Mesodermal cell (in vitro differentiated cells): ENCODE measurements around the gene SIVA1.

Experiments
- H3K27ac ChIP-seq: 2 replicates; pipeline ENCODE4 v1.7.0; 2013; ENCODE audit warnings: mild to moderate bottlenecking, low read depth, low read length, moderate library complexity; ENCODE audit not compliant: severe bottlenecking
- H3K36me3 ChIP-seq: 2 replicates; pipeline ENCODE4 v1.7.1; 2013; ENCODE audit warnings: mild to moderate bottlenecking, low read length, moderate library complexity; ENCODE audit not compliant: control insufficient read depth, insufficient read depth
- H3K4me1 ChIP-seq: one replicate; pipeline ENCODE4 v1.7.1; 2013; ENCODE audit warnings: mild to moderate bottlenecking, low read length; ENCODE audit not compliant: insufficient read depth, control insufficient read depth, poor library complexity, severe bottlenecking
- H3K4me3 ChIP-seq: 2 replicates; pipeline ENCODE4 v1.7.0; 2013; ENCODE audit warnings: low read length, control low read depth, mild to moderate bottlenecking; ENCODE audit not compliant: insufficient read depth, poor library complexity, severe bottlenecking; ENCODE audit errors: extremely low read depth
- H3K9me3 ChIP-seq: 2 replicates; pipeline ENCODE4 v1.7.1; 2013; ENCODE audit warnings: mild to moderate bottlenecking, low read length, moderate library complexity; ENCODE audit not compliant: control insufficient read depth
- whole genome bisulfite sequencing, 2 experiments: methylation state at CpG; one replicate each; pipeline ENCODE4 v1.1.5; 2013; ENCODE audit warnings: missing lambda C conversion rate in 2 of 2; ENCODE audit not compliant: insufficient coverage in 2 of 2; 5-methylcytosine and 5-hydroxymethylcytosine counted together

Gene SIVA1

DNA sequence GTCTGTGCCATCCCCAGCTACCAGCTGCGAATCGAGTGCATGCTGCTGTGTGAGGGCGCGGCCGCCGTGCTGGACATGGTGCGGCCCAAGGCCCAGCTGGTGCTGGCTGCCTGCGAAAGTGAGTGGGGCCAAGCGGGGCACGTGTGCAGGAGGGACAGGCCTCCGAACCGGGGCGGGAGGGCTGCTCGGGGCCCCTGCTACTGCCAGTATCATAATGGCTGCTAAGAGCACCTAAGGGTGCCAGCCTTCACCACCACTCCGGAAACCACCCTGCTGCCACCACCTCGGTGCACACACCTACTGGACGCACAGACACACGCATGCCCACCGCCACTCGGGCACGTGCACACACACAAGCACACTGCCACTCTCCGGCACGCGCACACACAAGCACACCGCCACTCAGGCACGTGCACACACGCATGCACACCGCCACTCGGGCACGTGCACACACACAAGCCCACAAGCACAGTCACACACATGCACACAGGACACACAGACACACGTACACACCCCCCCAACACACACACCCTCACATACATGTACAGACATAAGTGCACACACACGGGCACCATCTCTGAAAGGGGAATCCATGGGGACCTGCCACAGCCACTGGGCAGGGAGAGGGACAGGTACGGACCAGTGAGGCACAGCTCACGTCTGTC lies 42.7 kb upstream of the SIVA1 start:
- peaks cover 55% of the 10 kb centered on the region for H3K36me3 ChIP-seq
- H3K4me3 ChIP-seq = no peak overlapping the region
- H3K27ac ChIP-seq = no peak overlapping the region
- H3K4me1 ChIP-seq = peaks cover 17% of the 10 kb centered on the region
- 91 to 94% methylated on average over 28 to 31 of the region's 34 CpGs for WGBS, 2 experiments
- no peaks in the 10 kb centered on the region for H3K9me3 ChIP-seq

DNA sequence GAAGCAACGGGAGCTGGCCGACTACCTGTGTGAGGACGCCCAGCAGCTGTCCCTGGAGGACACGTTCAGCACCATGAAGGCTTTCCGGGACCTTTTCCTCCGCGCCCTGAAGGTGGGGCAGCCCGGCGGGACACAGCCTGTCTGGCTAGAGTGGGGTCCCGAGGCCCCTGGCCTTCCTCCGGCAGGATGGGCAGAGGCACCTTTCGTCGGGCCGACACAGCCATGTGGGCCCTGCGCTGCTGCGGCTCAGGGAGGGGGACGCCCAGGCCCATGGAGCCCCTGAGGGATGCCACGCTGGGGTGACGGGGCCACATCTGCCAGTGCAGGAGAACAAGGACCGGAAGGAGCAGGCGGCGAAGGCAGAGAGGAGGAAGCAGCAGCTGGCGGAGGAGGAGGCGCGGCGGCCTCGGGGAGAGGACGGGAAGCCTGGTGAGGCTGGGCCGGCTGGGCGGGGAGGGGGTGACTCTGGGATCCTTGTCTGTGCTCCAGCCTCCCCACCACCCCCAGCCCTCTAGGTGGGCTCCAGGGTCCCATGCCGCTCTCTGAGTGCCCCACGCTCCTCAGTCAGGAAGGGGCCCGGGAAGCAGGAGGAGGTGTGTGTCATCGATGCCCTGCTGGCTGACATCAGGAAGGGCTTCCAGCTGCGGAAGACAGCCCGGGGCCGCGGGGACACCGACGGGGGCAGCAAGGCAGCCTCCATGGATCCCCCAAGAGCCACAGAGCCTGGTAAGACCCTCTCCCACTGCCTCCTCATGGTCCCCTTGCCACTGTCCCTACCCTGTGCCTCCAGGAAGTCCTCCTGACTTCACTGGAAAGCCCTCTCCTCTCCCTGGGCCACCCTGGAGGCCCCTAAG lies 39.8 kb upstream of the SIVA1 start:
- WGBS, 2 experiments = 96% methylated on average over 30 to 37 of the region's 40 CpGs
- H3K4me3 ChIP-seq = no peak overlapping the region
- H3K27ac ChIP-seq = no peak overlapping the region
- peaks cover 69% of the 10 kb centered on the region for H3K36me3 ChIP-seq
- H3K4me1 ChIP-seq = peaks cover 13% of the 10 kb centered on the region
- H3K9me3 ChIP-seq = no peaks in the 10 kb centered on the region

DNA sequence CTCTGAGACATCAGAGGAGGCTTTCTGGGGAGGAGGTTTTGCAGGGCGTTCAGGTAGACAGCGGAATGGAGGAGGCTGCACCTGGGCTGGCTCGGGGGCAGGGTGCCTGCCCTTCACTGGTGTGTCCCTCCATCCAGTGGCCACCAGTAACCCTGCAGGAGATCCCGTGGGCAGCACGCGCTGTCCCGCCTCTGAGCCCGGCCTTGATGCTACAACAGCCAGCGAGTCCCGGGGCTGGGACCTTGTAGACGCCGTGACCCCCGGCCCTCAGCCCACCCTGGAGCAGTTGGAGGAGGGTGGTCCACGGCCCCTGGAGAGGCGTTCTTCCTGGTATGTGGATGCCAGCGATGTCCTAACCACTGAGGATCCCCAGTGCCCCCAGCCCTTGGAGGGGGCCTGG lies 38.9 kb upstream of the SIVA1 start:
- H3K4me3 ChIP-seq = no peak overlapping the region
- H3K36me3 ChIP-seq = peaks cover 74% of the 10 kb centered on the region
- peaks cover 5% of the 10 kb centered on the region for H3K4me1 ChIP-seq
- H3K27ac ChIP-seq = no peak overlapping the region
- H3K9me3 ChIP-seq = no peaks in the 10 kb centered on the region
- 96 to 97% methylated on average over 15 to 16 of the region's 16 CpGs for WGBS, 2 experiments

DNA sequence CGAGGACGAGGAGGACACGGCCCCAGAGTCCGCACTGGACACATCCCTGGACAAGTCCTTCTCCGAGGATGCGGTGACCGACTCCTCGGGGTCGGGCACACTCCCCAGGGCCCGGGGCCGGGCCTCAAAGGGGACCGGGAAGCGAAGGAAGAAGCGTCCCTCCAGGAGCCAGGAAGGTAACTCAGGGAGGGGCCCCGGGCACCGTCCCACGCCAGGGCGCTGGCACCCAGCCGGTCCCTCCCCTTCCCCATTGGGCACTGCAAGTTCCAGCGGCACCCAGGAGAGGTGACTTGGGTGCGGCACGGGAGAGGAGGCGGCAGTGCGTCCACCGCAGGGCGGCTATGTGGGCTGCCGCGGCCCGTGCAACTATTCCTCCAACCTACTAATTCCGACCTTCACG lies 38.3 kb upstream of the SIVA1 start:
- peaks cover 74% of the 10 kb centered on the region for H3K36me3 ChIP-seq
- no peaks in the 10 kb centered on the region for H3K9me3 ChIP-seq
- H3K4me3 ChIP-seq = no peak overlapping the region
- no peak overlapping the region for H3K27ac ChIP-seq
- no peaks in the 10 kb centered on the region for H3K4me1 ChIP-seq
- WGBS, 2 experiments = 96 to 99% methylated on average over 30 to 31 of the region's 31 CpGs

DNA sequence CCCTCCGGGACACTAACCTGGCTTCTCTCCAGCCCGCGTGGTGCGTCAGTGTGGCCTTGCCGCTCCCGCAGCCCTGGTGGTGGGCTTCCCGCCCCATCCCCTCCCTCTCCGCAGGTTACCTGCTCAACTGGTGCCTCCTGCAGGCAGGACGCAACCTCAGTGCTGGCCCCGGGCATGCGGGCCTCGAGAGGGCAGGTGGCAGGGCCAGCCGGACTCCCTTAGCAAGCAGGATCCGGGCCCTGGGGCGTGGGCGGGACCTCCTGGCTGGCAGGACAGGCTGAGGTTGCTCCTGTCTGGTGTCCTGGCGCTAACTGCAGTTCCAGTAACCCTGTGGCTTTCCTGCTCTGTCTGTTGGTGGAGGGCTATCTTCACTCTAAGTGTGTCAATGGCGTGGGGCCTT lies 37.5 kb upstream of the SIVA1 start:
- 90 to 93% methylated on average over 15 to 18 of the region's 18 CpGs for WGBS, 2 experiments
- Histone ChIP-seq H3K4me3 (no peak overlapping the region), H3K36me3 (peaks cover 71% of the 10 kb centered on the region), H3K9me3 (no peaks in the 10 kb centered on the region), H3K27ac (no peak overlapping the region), H3K4me1 (no peaks in the 10 kb centered on the region)

DNA sequence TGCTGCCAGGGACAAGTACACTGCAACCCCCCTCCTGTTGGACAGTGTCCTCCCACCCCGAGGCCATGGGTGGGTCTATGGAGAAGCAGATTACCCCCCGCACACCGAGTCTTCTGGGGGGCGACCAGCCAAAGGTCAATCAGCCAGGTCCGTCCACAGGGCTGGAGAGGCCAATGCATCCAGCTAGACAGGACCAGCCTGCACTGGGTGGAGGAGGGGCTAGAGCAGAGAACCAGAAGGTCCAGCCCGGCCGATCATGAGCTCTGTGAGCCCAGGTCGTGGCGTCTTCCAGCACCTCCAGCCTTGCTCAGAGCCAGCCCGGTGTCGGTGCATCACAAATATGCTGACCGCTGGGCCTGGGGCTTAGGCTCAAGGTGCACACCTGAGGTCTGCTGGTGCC lies 37.1 kb upstream of the SIVA1 start:
- Histone ChIP-seq H3K4me1 (no peaks in the 10 kb centered on the region), H3K36me3 (peaks cover 68% of the 10 kb centered on the region), H3K9me3 (no peaks in the 10 kb centered on the region), H3K27ac (no peak overlapping the region), H3K4me3 (no peak overlapping the region)
- 96 to 97% methylated on average over 11 to 12 of the region's 12 CpGs for WGBS, 2 experiments

DNA sequence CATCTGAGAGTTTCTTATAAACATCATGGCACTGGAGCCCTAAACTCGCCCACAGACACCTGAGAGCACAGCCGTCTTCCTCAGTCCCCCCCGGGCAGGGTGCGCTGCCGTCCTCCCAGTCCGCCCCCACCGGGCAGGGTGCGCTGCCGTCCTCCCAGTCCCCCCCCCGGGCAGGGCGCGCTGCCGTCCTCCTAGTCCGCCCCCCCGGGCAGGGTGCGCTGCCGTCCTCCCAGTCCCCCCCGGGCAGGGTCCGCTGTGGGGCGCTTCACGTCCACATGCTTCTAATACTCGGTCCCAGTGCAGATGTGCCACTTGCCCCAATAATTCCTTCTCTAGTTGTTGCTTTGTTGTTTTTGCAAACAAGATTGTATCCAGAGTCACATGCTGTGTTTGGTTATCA lies 35.8 kb upstream of the SIVA1 start:
- H3K4me3 ChIP-seq = no peak overlapping the region
- 92 to 97% methylated on average over 6 to 16 of the region's 22 CpGs for WGBS, 2 experiments
- peaks cover 64% of the 10 kb centered on the region for H3K36me3 ChIP-seq
- peaks cover 8% of the 10 kb centered on the region for H3K4me1 ChIP-seq
- no peaks in the 10 kb centered on the region for H3K9me3 ChIP-seq
- no peak overlapping the region for H3K27ac ChIP-seq

DNA sequence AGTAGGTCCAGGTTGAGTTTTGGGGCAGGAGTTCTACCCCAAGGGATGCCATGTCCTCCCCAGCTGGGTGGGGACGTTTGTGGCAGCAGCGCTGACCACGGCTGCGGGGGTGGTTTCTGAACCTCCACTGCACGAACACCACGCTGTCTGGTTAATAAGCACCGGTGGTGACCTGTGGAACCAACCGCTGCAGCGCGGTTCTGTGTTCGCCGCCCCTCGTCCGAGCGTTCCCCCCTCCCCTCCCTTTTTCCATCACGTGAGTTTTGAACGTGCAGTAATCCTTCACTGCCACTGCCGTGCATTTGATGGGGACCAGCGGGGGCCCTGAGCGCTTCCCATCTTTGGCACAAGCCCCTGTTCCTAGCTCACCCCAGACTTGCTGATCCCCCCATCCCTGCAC lies 35.3 kb upstream of the SIVA1 start:
- Histone ChIP-seq H3K36me3 (peaks cover 59% of the 10 kb centered on the region), H3K4me3 (no peak overlapping the region), H3K27ac (no peak overlapping the region), H3K4me1 (peaks cover 13% of the 10 kb centered on the region), H3K9me3 (no peaks in the 10 kb centered on the region)
- 88 to 92% methylated on average over 18 to 19 of the region's 20 CpGs for WGBS, 2 experiments

DNA sequence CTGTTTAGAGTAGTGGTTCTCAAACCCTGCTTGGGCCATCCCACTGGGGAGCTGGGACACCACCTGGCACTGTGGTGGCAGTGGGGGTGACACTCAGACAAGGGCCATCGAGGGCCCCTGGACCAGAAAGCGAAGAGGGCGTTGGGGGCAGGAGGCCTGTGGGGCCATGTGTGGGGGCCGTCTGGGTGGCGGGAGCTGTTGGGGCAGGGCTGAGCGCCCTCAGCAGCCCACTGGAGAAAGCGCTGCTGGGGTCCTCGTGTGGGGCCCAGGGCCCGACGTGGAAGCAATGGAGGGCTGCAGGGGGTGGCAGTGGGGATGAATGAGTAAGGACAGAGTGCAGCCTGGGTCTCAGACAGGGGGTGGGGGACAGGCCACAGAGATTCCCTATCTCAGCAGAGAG lies 34.8 kb upstream of the SIVA1 start:
- Histone ChIP-seq H3K36me3 (peaks cover 55% of the 10 kb centered on the region), H3K4me1 (peaks cover 17% of the 10 kb centered on the region), H3K4me3 (no peak overlapping the region), H3K27ac (no peak overlapping the region), H3K9me3 (no peaks in the 10 kb centered on the region)
- 98 to 100% methylated on average over 3 to 10 of the region's 10 CpGs for WGBS, 2 experiments

DNA sequence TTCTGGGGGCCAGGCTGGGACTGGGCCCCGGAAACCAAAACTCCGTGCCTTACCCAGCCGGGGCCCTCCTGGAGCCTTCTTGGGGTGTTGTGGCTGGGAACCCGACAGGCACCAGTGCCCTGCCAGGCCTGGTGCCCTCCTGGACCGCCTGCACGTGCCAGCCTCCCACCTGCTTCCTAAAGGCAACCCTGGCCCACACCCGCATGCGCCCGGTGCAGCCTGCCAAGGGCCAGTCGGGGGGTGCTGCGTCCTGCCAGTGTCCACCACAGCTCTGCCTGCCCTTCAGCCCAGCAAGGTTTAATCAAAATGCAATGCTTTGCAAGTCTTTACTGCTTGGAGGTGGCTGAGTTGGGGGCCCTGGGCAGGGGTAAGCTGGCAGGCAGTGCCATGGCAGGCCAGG lies 34.1 kb upstream of the SIVA1 start:
- 91 to 96% methylated on average over 8 to 11 of the region's 11 CpGs for WGBS, 2 experiments
- Histone ChIP-seq H3K4me3 (no peak overlapping the region), H3K27ac (no peak overlapping the region), H3K36me3 (peaks cover 48% of the 10 kb centered on the region), H3K9me3 (no peaks in the 10 kb centered on the region), H3K4me1 (peaks cover 17% of the 10 kb centered on the region)

DNA sequence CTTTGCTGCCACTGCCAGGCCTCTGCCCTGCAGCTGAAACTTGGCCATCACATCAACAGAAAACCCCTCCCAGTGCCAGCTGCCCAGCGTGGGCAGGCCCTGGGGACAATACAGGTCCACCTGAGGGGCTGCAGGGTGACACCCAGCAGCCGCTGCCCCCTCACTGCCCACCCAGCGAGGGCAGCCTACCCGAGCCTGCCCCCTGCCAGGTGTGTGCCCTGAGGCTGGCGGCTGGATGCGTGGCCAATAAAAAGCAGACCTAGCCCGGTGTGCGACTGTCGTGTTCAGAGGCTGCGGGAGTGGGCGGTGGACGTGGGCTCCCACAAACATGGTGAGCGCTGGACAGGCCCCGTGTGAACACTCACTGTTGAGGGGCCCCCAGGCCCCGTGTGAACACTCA lies 33.6 kb upstream of the SIVA1 start:
- Histone ChIP-seq H3K9me3 (no peaks in the 10 kb centered on the region), H3K27ac (no peak overlapping the region), H3K36me3 (peaks cover 43% of the 10 kb centered on the region), H3K4me1 (peaks cover 17% of the 10 kb centered on the region), H3K4me3 (no peak overlapping the region)
- 96 to 98% methylated on average over 13 to 14 of the region's 15 CpGs for WGBS, 2 experiments
